Effector CD8-positive, alpha-beta T cell (primary cell): ENCODE measurements around the gene PKDCC.

Experiments
- DNase-seq: peaks from one replicate; lab custom pipeline; 2025; lab: John Stamatoyannopoulos, UW

Gene PKDCC

DNA sequence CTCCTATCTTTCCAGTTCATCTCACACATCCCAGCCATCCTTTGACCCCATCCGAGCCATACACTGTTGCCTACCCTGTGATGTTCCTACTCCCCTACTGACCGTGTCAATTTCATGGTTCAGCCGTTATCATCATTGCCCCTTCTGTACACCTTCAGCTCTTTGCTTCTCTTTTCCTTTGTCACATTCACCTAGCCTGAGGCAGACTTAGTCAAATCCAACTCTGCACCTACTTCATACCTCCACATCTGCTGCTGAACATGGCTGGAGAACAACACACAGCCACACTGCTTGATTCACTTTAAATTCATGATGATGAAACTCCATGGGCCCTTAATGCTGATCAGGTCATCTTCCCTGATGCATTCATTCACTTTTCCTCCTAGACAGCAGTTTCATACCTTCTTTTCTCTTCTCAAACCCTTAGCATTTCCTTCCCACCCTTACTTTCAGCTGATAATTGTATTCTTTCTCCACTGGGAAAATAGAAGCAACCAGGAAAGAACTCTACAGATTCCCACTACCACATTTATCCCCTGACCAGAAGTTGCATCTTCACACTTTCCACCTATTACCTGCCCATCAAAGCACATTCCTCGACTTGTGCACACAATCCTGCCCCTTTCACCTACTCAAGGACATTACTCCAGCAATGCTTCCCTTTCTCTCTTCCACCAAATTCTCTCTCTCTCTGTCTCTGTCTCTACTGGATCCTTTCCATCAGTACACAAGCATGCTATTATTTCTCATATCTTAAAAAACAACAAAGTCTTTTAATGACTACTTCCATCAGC lies 59.6 kb downstream of the PKDCC start:
- DNase-seq, result no peak
